22Rv1 (cell line): Measurements from ENCODE around the gene PGAM1.

Source experiments
- CTCF ChIP-seq: fragments of 450-650 bp; IDR thresholded peaks from 2 replicates; pipeline ENCODE4 v1.5.1; 2017; ENCODE audit warnings: mild to moderate bottlenecking
- ZFX ChIP-seq: fragments of 450-650 bp; IDR thresholded peaks from 2 replicates; pipeline ENCODE4 v1.6.1; 2017; ENCODE audit warnings: antibody characterized with exemption, borderline replicate concordance

GRCh38 chr10:97459111-97459510 is 33.1 kb downstream of the PGAM1 start:
- TF ChIP-seq CTCF (no peak), ZFX (no peak)
